Chondrocyte (in vitro differentiated cells): ENCODE measurements around the gene TRIM22. TPM values are rescaled to one million over a fixed set of nuclear protein-coding genes. Genes with fewer than 3 reads are reported as not detected.
"Not testable (repeated sequence)": the region's sequence is repeated elsewhere in the genome, so short reads cannot be mapped to it uniquely, and the experiment has no call there.

Source experiments
- DNase-seq: peaks from one replicate; pipeline ENCODE4 v3.0.0; 2021; ENCODE audit warnings: mixed read lengths, low spot score
- H3K27ac Mint-ChIP-seq: one replicate; pipeline ENCODE4 v1.8.0; 2021; ENCODE audit warnings: mild to moderate bottlenecking, moderate library complexity, mixed read lengths; ENCODE audit not compliant: unreplicated experiment
- H3K27me3 Mint-ChIP-seq: 2 replicates; pipeline ENCODE4 v1.8.0; 2021; ENCODE audit warnings: low read depth, mixed read lengths
- H3K36me3 Mint-ChIP-seq: 2 replicates; pipeline ENCODE4 v1.8.0; 2021; ENCODE audit warnings: low read depth, mixed read lengths
- H3K4me1 Mint-ChIP-seq: 2 replicates; pipeline ENCODE4 v1.8.0; 2021; ENCODE audit warnings: low read depth, mild to moderate bottlenecking, mixed read lengths
- H3K4me3 Mint-ChIP-seq: one replicate; pipeline ENCODE4 v1.8.0; 2021; ENCODE audit warnings: mild to moderate bottlenecking, moderate library complexity, mixed read lengths; ENCODE audit not compliant: unreplicated experiment
- H3K9me3 Mint-ChIP-seq: 2 replicates; pipeline ENCODE4 v1.8.0; 2021; ENCODE audit warnings: low read depth, mixed read lengths
- total RNA-seq: library from RNA; stranded (reverse); gene quantifications from 3 replicates; pipeline ENCODE4 v1.2.1, GENCODE V29; 2021
- TF ChIP-seq, protein P1 (sequence below): fragments of 200-600 bp; sonication (generic); IDR thresholded peaks from 2 replicates; pipeline ENCODE4 v1.5.0; 2021; ENCODE audit warnings: antibody characterized with exemption, mild to moderate bottlenecking, moderate library complexity

The TRIM22 gene
- total RNA-seq, 1 donor from 2014 or later, result 94.7 TPM

DNA sequence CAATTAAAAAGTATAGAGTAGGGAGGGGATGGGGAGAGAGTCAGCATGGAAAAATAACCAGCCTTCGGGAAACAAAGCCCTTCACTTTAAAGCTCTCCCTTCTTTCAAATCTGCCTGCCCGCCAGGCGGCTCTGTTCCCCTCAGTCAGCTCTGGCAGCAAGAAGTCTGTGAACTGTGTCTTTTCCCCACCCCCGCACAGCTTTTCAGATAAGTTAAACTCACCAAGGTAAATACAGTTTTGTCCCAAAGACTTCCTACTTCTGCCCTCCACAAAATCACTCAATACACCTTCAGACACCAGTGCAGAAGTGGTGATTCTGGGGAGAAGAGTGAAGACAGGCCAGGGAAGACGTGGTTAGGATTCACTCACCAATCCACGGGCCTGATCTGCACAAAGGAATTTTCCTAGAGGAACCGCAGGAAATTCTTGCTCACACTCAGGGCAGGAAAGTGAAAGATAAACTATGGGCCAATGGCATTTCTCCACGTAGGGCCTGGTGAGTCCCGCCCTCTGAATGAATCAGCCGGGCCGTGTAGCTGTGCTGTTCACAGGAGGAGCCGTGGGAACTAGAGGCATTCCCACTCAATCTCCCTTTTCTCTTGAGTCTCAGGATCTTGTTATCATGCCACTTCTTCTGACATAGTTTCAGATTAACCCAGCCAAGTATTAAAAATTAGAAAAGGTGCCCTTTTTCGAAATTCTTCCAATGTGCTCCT is 4.8 kb upstream of the TRIM22 start, which contains the start of gene TRIM5:
TRIM5 (minus strand) TSS at position 429 of the 717 bp plus-strand sequence. CDS start 4,897 bp downstream, outside the sequence.
- H3K9me3 Mint-ChIP-seq, result no peaks in the 10 kb centered on the region
- TF ChIP-seq, protein P1, sequence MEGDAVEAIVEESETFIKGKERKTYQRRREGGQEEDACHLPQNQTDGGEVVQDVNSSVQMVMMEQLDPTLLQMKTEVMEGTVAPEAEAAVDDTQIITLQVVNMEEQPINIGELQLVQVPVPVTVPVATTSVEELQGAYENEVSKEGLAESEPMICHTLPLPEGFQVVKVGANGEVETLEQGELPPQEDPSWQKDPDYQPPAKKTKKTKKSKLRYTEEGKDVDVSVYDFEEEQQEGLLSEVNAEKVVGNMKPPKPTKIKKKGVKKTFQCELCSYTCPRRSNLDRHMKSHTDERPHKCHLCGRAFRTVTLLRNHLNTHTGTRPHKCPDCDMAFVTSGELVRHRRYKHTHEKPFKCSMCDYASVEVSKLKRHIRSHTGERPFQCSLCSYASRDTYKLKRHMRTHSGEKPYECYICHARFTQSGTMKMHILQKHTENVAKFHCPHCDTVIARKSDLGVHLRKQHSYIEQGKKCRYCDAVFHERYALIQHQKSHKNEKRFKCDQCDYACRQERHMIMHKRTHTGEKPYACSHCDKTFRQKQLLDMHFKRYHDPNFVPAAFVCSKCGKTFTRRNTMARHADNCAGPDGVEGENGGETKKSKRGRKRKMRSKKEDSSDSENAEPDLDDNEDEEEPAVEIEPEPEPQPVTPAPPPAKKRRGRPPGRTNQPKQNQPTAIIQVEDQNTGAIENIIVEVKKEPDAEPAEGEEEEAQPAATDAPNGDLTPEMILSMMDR, result peak; percentile 87
- no peak for DNase-seq
- peaks cover 4% of the 10 kb centered on the region for H3K36me3 Mint-ChIP-seq
- H3K4me1 Mint-ChIP-seq, result peaks cover 49% of the 10 kb centered on the region
- no peaks in the 10 kb centered on the region for H3K27me3 Mint-ChIP-seq
- peak within 1 kb of the TSS; percentile 99 for H3K27ac Mint-ChIP-seq
- peak within 1 kb of the TSS; percentile 85 for H3K4me3 Mint-ChIP-seq

DNA sequence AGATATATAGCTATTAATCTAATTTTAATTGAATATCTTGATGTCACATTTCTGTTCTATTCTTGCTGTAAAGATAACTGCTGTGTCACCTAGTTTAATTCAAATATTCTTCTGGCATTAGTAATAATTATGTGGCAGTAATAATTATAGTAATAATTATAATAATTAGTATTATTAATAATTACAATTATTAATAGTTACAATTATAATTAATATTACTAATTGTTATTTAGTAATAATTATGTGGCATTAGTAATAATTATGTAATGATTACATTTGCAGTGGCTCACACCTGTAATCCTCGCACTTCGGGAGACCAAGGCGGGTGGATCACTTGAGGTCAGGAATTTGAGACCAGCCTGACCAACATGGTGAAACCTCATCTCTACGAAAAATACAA is 3.2 kb upstream of the TRIM22 start:
- peaks cover 58% of the 10 kb centered on the region for H3K4me1 Mint-ChIP-seq
- TF ChIP-seq, protein P1, result no peak
- no peak overlapping the region for H3K27ac Mint-ChIP-seq
- DNase-seq, result no peak
- no peaks in the 10 kb centered on the region for H3K36me3 Mint-ChIP-seq
- no peaks in the 10 kb centered on the region for H3K9me3 Mint-ChIP-seq
- H3K27me3 Mint-ChIP-seq, result no peaks in the 10 kb centered on the region
- H3K4me3 Mint-ChIP-seq, result no peak overlapping the region

DNA sequence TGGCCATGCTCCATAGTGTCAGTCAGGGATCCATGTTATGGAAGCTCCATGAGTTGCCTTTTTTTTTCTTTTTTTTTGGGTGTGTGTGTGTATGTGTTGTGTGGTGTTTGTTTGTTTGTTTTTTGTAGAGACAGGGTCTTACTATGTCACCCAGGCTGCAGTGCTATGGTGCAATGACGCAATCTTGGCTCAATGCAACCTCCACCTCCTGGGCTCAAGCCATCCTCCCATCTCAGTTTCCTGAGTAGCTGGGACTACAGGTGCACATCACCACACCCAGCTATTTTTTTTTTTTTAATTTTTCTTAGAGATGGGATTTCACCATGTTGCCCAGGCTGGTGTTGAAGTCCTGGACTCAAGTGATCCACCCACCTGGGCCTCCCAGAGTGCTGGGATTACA is 1.1 kb upstream of the TRIM22 start:
- no peak for DNase-seq
- Mint-ChIP-seq H3K4me1 (peaks cover 60% of the 10 kb centered on the region), H3K9me3 (no peaks in the 10 kb centered on the region), H3K27ac (peak overlapping the region; percentile 27), H3K27me3 (no peaks in the 10 kb centered on the region), H3K4me3 (no peak overlapping the region), H3K36me3 (peaks cover 3% of the 10 kb centered on the region)
- TF ChIP-seq, protein P1, result no peak

DNA sequence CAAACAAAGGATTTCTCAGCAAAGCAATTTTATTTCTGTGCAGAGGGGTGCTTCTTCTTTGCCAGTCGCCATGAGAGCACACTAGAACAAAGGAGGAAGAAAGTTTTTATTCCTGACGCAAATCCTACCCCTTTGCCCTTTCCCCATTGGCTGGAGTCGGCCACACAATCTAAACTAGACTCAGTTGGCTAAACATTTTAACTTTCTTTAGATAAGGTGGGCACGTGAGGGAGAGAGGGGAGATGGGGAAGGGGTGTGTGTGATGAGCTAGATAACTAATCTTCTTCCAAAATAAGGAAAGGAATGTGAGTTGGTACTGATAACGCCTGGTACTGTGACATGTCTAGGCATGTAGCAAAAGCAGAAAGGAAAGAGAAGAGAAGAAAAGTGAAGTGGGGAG is 626 bp downstream of the TRIM22 start:
- peak overlapping the region; percentile 83 for H3K4me3 Mint-ChIP-seq

GRCh38 chr11:5690736-5691135 is 1.1 kb downstream of the TRIM22 start:
- no peak for DNase-seq
- Mint-ChIP-seq H3K27ac (peak overlapping the region; percentile 97), H3K9me3 (no peaks in the 10 kb centered on the region), H3K4me1 (peaks cover 54% of the 10 kb centered on the region), H3K36me3 (peaks cover 5% of the 10 kb centered on the region), H3K27me3 (no peaks in the 10 kb centered on the region), H3K4me3 (peak overlapping the region; percentile 83)
- TF ChIP-seq, protein P1, result no peak

More for the DNA sequence above, 626 bp downstream of the TRIM22 start:
- no peak for DNase-seq
- Mint-ChIP-seq H3K4me1 (peaks cover 54% of the 10 kb centered on the region), H3K9me3 (no peaks in the 10 kb centered on the region), H3K36me3 (peaks cover 5% of the 10 kb centered on the region), H3K27ac (peak overlapping the region; percentile 97), H3K27me3 (no peaks in the 10 kb centered on the region)
- TF ChIP-seq, protein P1, result no peak

GRCh38 chr11:5691238-5691963 is 1.8 kb downstream of the TRIM22 start:
- H3K36me3 Mint-ChIP-seq, result peaks cover 11% of the 10 kb centered on the region
- not testable (repeated sequence) for H3K9me3 Mint-ChIP-seq, DNase-seq, H3K27me3 Mint-ChIP-seq
- H3K4me1 Mint-ChIP-seq, result peaks cover 58% of the 10 kb centered on the region
- H3K27ac Mint-ChIP-seq, result peak overlapping the region; percentile 97
- peak overlapping the region; percentile 83 for H3K4me3 Mint-ChIP-seq
